Measurements from ENCODE around the gene HSDL1. TPM values are rescaled to one million over a fixed set of nuclear protein-coding genes. Genes with fewer than 3 reads are reported as not detected.
A peak's percentile ranks its signal among the peaks of the same experiment; 100 is the strongest.

The HSDL1 gene
- total and polyA plus RNA-seq, 2 of the 8 experiments (the other 6 are each of a cell fraction or from before 2014, with no cell fraction given): 25.0 to 55.7 TPM

- TF ChIP-seq RAD21 (IDR thresholded peaks at IDR 0.05 in 1 of 2, conservative IDR thresholded peaks at IDR 0.05 in 1 of 2; ENCODE audit: low read depth in 2 of 2, low read length in 2 of 2) (peak; percentile 72 to 79), CEBPB (IDR thresholded peaks at IDR 0.05; ENCODE audit: low read depth, low read length) (0 out of 2 replicates have a peak, but pooled peaks have one; percentile 24), POLR2AphosphoS5 (IDR thresholded peaks at IDR 0.05; ENCODE audit: low read depth, low read length) (peak; percentile 25; the same call in 1 of the 2 replicates)
Measured at GRCh38 chr16:84084570-84085270, 60.3 kb downstream of the HSDL1 start (continued).
